GM23338 (cell line): ENCODE results near the gene KIR2DL1. TPM values are rescaled to one million over a fixed set of nuclear protein-coding genes. Genes with fewer than 3 reads are reported as not detected.

Experiments used
- ATAC-seq: fragments of 200-7000 bp; cut with Tn5 transposase; 3 replicates; pipeline ENCODE4 v1.9.1; 2020
- DNase-seq: peaks from one replicate; pipeline ENCODE4 v3.0.0-alpha.2; 2015; ENCODE audit warnings: low spot score
- H2AFZ ChIP-seq: fragments of 200-600 bp; sonication (generic); 2 replicates; pipeline ENCODE4 v1.8.0; 2016; ENCODE audit warnings: antibody characterized with exemption, mild to moderate bottlenecking, moderate library complexity
- H3F3A ChIP-seq: fragments of 200-600 bp; sonication (generic); replicated peaks from 2 replicates; pipeline ENCODE4 v1.8.0; 2017; ENCODE audit warnings: antibody characterized with exemption, mixed run types, low read depth
- H3K27ac ChIP-seq: fragments of 200-600 bp; sonication (generic); 2 replicates; pipeline ENCODE4 v1.6.1; 2016; ENCODE audit warnings: low read depth
- H3K27me3 ChIP-seq: fragments of 200-600 bp; sonication (generic); 2 replicates; pipeline ENCODE4 v1.8.0; 2016; ENCODE audit warnings: mild to moderate bottlenecking, mixed run types, moderate library complexity; ENCODE audit not compliant: insufficient read depth
- H3K36me3 ChIP-seq: fragments of 200-600 bp; sonication (generic); 2 replicates; pipeline ENCODE4 v1.8.0; 2016; ENCODE audit warnings: mild to moderate bottlenecking; ENCODE audit not compliant: insufficient read depth
- H3K4me1 ChIP-seq: fragments of 200-600 bp; sonication (generic); 2 replicates; pipeline ENCODE4 v1.8.0; 2016; ENCODE audit warnings: mild to moderate bottlenecking, moderate library complexity; ENCODE audit not compliant: insufficient read depth
- H3K4me2 ChIP-seq: fragments of 200-600 bp; sonication (generic); 2 replicates; pipeline ENCODE4 v1.7.1; 2017; ENCODE audit warnings: mixed run types
- H3K4me3 ChIP-seq: fragments of 200-600 bp; sonication (generic); 2 replicates; pipeline ENCODE4 v1.6.1; 2016; ENCODE audit warnings: mixed run types
- H3K79me2 ChIP-seq: fragments of 200-600 bp; sonication (generic); replicated peaks from 2 replicates; pipeline ENCODE4 v1.8.0; 2017; ENCODE audit warnings: mild to moderate bottlenecking; ENCODE audit not compliant: insufficient read depth
- H3K9me2 ChIP-seq: fragments of 200-600 bp; sonication (generic); 2 replicates; pipeline ENCODE4 v1.8.0; 2017; ENCODE audit not compliant: insufficient read depth
- H4K20me1 ChIP-seq: fragments of 200-600 bp; sonication (generic); replicated peaks from 2 replicates; pipeline ENCODE4 v1.8.0; 2017; ENCODE audit warnings: mild to moderate bottlenecking; ENCODE audit not compliant: insufficient read depth
- H3K27ac Mint-ChIP-seq: 2 replicates; pipeline ENCODE4 v1.8.0; 2020; ENCODE audit warnings: inconsistent platforms, mild to moderate bottlenecking, moderate library complexity, mixed read lengths
- H3K27me3 Mint-ChIP-seq: 3 replicates; pipeline ENCODE4 v1.8.0; 2022; ENCODE audit warnings: low read depth, mild to moderate bottlenecking, moderate library complexity, mixed read lengths, inconsistent platforms; ENCODE audit not compliant: insufficient read depth, poor library complexity
- H3K36me3 Mint-ChIP-seq: 3 replicates; pipeline ENCODE4 v1.8.0; 2021; ENCODE audit warnings: low read depth, mild to moderate bottlenecking, inconsistent platforms, moderate library complexity, mixed read lengths
- H3K4me1 Mint-ChIP-seq: 3 replicates; pipeline ENCODE4 v1.8.0; 2020; ENCODE audit warnings: mild to moderate bottlenecking, inconsistent platforms, mixed read lengths
- H3K4me3 Mint-ChIP-seq: 3 replicates; pipeline ENCODE4 v1.8.0; 2021; ENCODE audit warnings: moderate library complexity, mild to moderate bottlenecking, inconsistent platforms, mixed read lengths
- H3K9me3 Mint-ChIP-seq: 3 replicates; pipeline ENCODE4 v1.8.0; 2020; ENCODE audit warnings: moderate library complexity, mild to moderate bottlenecking, inconsistent platforms, mixed read lengths
- CREB1 ChIP-seq: fragments of 250-450 bp; sonication (Bioruptor Pico); IDR thresholded peaks from 2 replicates; pipeline ENCODE4 v1.5.0; 2020; ENCODE audit warnings: low read depth, mild to moderate bottlenecking, moderate library complexity
- EZH2 ChIP-seq: fragments of 200-600 bp; sonication (generic); IDR thresholded peaks from one replicate; pipeline ENCODE4 v1.8.0; 2017; ENCODE audit warnings: antibody characterized with exemption, mild to moderate bottlenecking, low read depth; ENCODE audit not compliant: unreplicated experiment
- NANOG ChIP-seq: IDR thresholded peaks from 2 replicates; pipeline ENCODE4 v1.6.1; 2016; ENCODE audit warnings: antibody characterized with exemption, borderline replicate concordance
- POLR2AphosphoS5 ChIP-seq: IDR thresholded peaks from 2 replicates; pipeline ENCODE4 v1.6.1; 2016; ENCODE audit warnings: antibody characterized with exemption, low read depth
- REST ChIP-seq: IDR thresholded peaks from one replicate; pipeline ENCODE4 v1.6.1; 2018; ENCODE audit warnings: antibody characterized with exemption; ENCODE audit not compliant: unreplicated experiment
- STAT1 ChIP-seq: IDR thresholded peaks from one replicate; pipeline ENCODE4 v1.6.1; 2016; ENCODE audit warnings: antibody characterized with exemption; ENCODE audit not compliant: unreplicated experiment
- ZNF331 ChIP-seq: fragments of 250-450 bp; sonication (Bioruptor Pico); IDR thresholded peaks from 2 replicates; pipeline ENCODE4 v1.5.0; 2020; ENCODE audit warnings: low read depth, mild to moderate bottlenecking, moderate library complexity
- ZNF462 ChIP-seq: fragments of 250-450 bp; sonication (Bioruptor Pico); IDR thresholded peaks from 2 replicates; pipeline ENCODE4 v1.5.0; 2020; ENCODE audit warnings: mild to moderate bottlenecking, moderate library complexity
- polyA plus RNA-seq: library from polyadenylated mRNA; unstranded; fragments of >200 nt; fragmentation: Nextera tagmentation; extraction: Ambion mirVana; gene quantifications from 2 replicates; pipeline ENCODE4 v1.2.1, GENCODE V29; 2016
- total RNA-seq: library from RNA; depleted of rRNA; stranded (reverse); fragments of >200 nt; shearing (Covaris generic); gene quantifications from 2 replicates; pipeline ENCODE4 v1.2.3, GENCODE V29; 2014
- TF ChIP-seq, protein P1 (sequence below): IDR thresholded peaks from 2 replicates; pipeline ENCODE4 v1.6.1; 2016; ENCODE audit warnings: antibody characterized with exemption
- TF ChIP-seq, protein P2 (sequence below), 2 experiments: fragments of 200-600 bp in 1 of 2; sonication (generic) in 1 of 2; conservative IDR thresholded peaks; 2 replicates each; pipeline versions ENCODE4 v1.5.1 to v1.6.1; 2016 to 2017; ENCODE audit warnings: antibody characterized with exemption in 2 of 2, low read depth in 2 of 2, mild to moderate bottlenecking in 2 of 2, moderate library complexity in 1 of 2

KIR2DL1 gene
- total and polyA plus RNA-seq, 2 experiments from 2014 or later, result not detected

DNA sequence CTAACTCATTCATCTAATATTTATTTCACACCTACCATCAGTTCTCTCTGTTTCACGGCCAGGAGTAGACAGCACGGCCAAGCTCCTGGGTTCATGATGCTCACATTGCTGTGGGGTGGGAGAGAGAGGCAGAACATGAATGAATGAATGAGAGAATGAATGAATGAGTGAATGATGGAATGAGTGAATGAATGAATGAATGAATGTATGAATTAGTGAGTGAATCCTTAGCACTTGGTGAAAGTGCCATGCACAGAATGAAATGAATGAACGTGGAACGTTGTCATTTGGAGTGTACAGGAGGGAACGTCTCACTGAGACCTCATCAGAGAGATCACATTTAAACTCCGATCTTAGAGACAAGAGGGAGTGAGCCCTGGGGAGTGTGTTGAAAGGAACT, 21.9 kb downstream of the KIR2DL1 start:
- H3K9me2 ChIP-seq, result no peaks in the 10 kb centered on the region
- no peak overlapping the region for H3K4me2 ChIP-seq
- Mint-ChIP-seq H3K4me3 (no peak overlapping the region), H3K27ac (no peak overlapping the region), H3K4me1 (no peaks in the 10 kb centered on the region; the same call in 2 of the 3 replicates), H3K9me3 (peaks cover 57% of the 10 kb centered on the region; the same call in 2 of the 3 replicates), H3K27me3 (peaks cover 8% of the 10 kb centered on the region), H3K36me3 (peaks cover 27% of the 10 kb centered on the region)
- no peak overlapping the region for H2AFZ ChIP-seq
- no peak for ATAC-seq
- H3K79me2 ChIP-seq, result no peaks in the 10 kb centered on the region
- no peak overlapping the region for H3K4me3 ChIP-seq
- no peak for DNase-seq
- H3F3A ChIP-seq, result no peaks in the 10 kb centered on the region
- H4K20me1 ChIP-seq, result no peaks in the 10 kb centered on the region
- H3K27me3 ChIP-seq, result no peaks in the 10 kb centered on the region
- H3K4me1 ChIP-seq, result no peaks in the 10 kb centered on the region
- no peak overlapping the region for H3K27ac ChIP-seq
- no peak for TF ChIP-seq ZNF331 (CRISPR knock-in tag)
- TF ChIP-seq REST, result no peak
- no peak for TF ChIP-seq NANOG
- TF ChIP-seq STAT1, result no peak
- TF ChIP-seq ZNF462, result no peak
- TF ChIP-seq, protein P1, sequence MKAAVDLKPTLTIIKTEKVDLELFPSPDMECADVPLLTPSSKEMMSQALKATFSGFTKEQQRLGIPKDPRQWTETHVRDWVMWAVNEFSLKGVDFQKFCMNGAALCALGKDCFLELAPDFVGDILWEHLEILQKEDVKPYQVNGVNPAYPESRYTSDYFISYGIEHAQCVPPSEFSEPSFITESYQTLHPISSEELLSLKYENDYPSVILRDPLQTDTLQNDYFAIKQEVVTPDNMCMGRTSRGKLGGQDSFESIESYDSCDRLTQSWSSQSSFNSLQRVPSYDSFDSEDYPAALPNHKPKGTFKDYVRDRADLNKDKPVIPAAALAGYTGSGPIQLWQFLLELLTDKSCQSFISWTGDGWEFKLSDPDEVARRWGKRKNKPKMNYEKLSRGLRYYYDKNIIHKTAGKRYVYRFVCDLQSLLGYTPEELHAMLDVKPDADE, result no peak
- TF ChIP-seq, protein P2, sequence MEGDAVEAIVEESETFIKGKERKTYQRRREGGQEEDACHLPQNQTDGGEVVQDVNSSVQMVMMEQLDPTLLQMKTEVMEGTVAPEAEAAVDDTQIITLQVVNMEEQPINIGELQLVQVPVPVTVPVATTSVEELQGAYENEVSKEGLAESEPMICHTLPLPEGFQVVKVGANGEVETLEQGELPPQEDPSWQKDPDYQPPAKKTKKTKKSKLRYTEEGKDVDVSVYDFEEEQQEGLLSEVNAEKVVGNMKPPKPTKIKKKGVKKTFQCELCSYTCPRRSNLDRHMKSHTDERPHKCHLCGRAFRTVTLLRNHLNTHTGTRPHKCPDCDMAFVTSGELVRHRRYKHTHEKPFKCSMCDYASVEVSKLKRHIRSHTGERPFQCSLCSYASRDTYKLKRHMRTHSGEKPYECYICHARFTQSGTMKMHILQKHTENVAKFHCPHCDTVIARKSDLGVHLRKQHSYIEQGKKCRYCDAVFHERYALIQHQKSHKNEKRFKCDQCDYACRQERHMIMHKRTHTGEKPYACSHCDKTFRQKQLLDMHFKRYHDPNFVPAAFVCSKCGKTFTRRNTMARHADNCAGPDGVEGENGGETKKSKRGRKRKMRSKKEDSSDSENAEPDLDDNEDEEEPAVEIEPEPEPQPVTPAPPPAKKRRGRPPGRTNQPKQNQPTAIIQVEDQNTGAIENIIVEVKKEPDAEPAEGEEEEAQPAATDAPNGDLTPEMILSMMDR (conservative IDR thresholded peaks at IDR 0.05; ENCODE audit: low read depth in 2 of 2), result no peak
- TF ChIP-seq CREB1 (CRISPR knock-in tag), result no peak
- TF ChIP-seq POLR2AphosphoS5, result no peak
- no peak for TF ChIP-seq EZH2
- H3K36me3 ChIP-seq, result no peaks in the 10 kb centered on the region; the same call in 1 of the 2 replicates
